AG09309 (cell line): Measurements from ENCODE around the gene SMG6.

Experiments used
- DNase-seq: peaks from one replicate; pipeline ENCODE4 v3.0.0-alpha.2; 2010; ENCODE audit warnings: low read depth
- H3K4me3 ChIP-seq: 2 replicates; pipeline ENCODE4 v1.5.1; 2011; ENCODE audit warnings: mild to moderate bottlenecking, low read depth, low read length, moderate library complexity; ENCODE audit not compliant: control insufficient read depth
- CTCF ChIP-seq: IDR thresholded peaks from 2 replicates; pipeline ENCODE4 v1.5.1; 2011; ENCODE audit warnings: mild to moderate bottlenecking, low read depth, low read length, inconsistent platforms; ENCODE audit not compliant: insufficient read depth, control insufficient read depth; ENCODE audit errors: missing control alignments

SMG6 gene

GRCh38 chr17:2020721-2021120 is 282.9 kb downstream of the SMG6 start:
- no peak for TF ChIP-seq CTCF
- H3K4me3 ChIP-seq: no peak overlapping the region
- no peak for DNase-seq

- no peak overlapping the region for H3K4me3 ChIP-seq
- no peak for TF ChIP-seq CTCF
- no peak for DNase-seq
These were observed 283.9 kb downstream of the SMG6 start for GRCh38 chr17:2019723-2020122.

- no peak for TF ChIP-seq CTCF
- no peak for DNase-seq
- H3K4me3 ChIP-seq: no peak overlapping the region
These were observed 284.7 kb downstream of the SMG6 start for GRCh38 chr17:2018716-2019510.

GRCh38 chr17:2017274-2017941 is 286.2 kb downstream of the SMG6 start:
- no peak for DNase-seq
- H3K4me3 ChIP-seq: no peak overlapping the region

GRCh38 chr17:2016494-2016893 is 287.1 kb downstream of the SMG6 start:
- DNase-seq: no peak
- H3K4me3 ChIP-seq: no peak overlapping the region
- no peak for TF ChIP-seq CTCF

More at GRCh38 chr17:2017274-2017941, 286.2 kb downstream of the SMG6 start:
- no peak for TF ChIP-seq CTCF

- no peak for TF ChIP-seq CTCF
- no peak overlapping the region for H3K4me3 ChIP-seq
- no peak for DNase-seq
These were observed 288.3 kb downstream of the SMG6 start for GRCh38 chr17:2015314-2015713.
